Measurements from ENCODE around the gene CD24.

- TF ChIP-seq GATA2 (IDR thresholded peaks at IDR 0.05; ENCODE audit: low read depth, low read length) (no peak), GATA3 (IDR thresholded peaks at IDR 0.05; ENCODE audit: low read depth, low read length) (no peak)
Observed at GRCh38 chr6:106964954-106965353, 9.6 kb downstream of the CD24 start.

Measured in SH-SY5Y (cell line).